HEK293 (cell line): Measurements from ENCODE around the gene MVK.
A peak's percentile ranks its signal among the peaks of the same experiment; 100 is the strongest.

Experiments
- GLIS1 ChIP-seq: fragments of 450-650 bp; formaldehyde crosslinking; IDR thresholded peaks from 2 replicates; pipeline ENCODE4 v1.5.1; 2016; ENCODE audit warnings: missing biosample characterization, missing genetic modification characterization
- KLF16 ChIP-seq: fragments of 450-650 bp; formaldehyde crosslinking; IDR thresholded peaks from 2 replicates; pipeline ENCODE4 v1.5.1; 2017; ENCODE audit warnings: missing biosample characterization, missing genetic modification characterization
- KLF8 ChIP-seq: fragments of 450-650 bp; formaldehyde crosslinking; IDR thresholded peaks from 2 replicates; pipeline ENCODE4 v1.5.1; 2016; ENCODE audit warnings: missing biosample characterization, missing genetic modification characterization
- SP2 ChIP-seq: fragments of 450-650 bp; formaldehyde crosslinking; IDR thresholded peaks from 2 replicates; pipeline ENCODE4 v1.5.1; 2016; ENCODE audit warnings: missing biosample characterization, missing genetic modification characterization
- TRIM28 ChIP-seq: IDR thresholded peaks from 2 replicates; pipeline ENCODE4 v1.6.1; 2011; ENCODE audit warnings: low read length, control low read depth, borderline replicate concordance
- ZBTB11 ChIP-seq: fragments of 450-650 bp; formaldehyde crosslinking; conservative IDR thresholded peaks from 2 replicates; pipeline ENCODE4 v1.5.1; 2016; ENCODE audit warnings: low read depth, missing biosample characterization, missing genetic modification characterization
- ZBTB26 ChIP-seq: fragments of 450-650 bp; formaldehyde crosslinking; optimal IDR thresholded peaks from 2 replicates; pipeline ENCODE3; 2016; ENCODE audit warnings: missing biosample characterization, mild to moderate bottlenecking, missing genetic modification characterization
- ZBTB8A ChIP-seq: fragments of 450-650 bp; formaldehyde crosslinking; IDR thresholded peaks from 2 replicates; pipeline ENCODE4 v1.5.1; 2016; ENCODE audit warnings: missing biosample characterization, missing genetic modification characterization
- ZFP69B ChIP-seq: fragments of 450-650 bp; formaldehyde crosslinking; IDR thresholded peaks from 2 replicates; pipeline ENCODE4 v1.5.1; 2016; ENCODE audit warnings: missing biosample characterization, missing genetic modification characterization
- ZIC2 ChIP-seq: fragments of 450-650 bp; formaldehyde crosslinking; IDR thresholded peaks from 2 replicates; pipeline ENCODE4 v1.5.1; 2016; ENCODE audit warnings: missing biosample characterization, missing genetic modification characterization
- ZNF10 ChIP-seq: fragments of 450-650 bp; formaldehyde crosslinking; IDR thresholded peaks from 2 replicates; pipeline ENCODE4 v1.5.1; 2017; ENCODE audit warnings: missing biosample characterization, missing genetic modification characterization
- ZNF148 ChIP-seq: fragments of 450-650 bp; formaldehyde crosslinking; IDR thresholded peaks from 2 replicates; pipeline ENCODE4 v1.5.0; 2017; ENCODE audit warnings: missing biosample characterization, missing genetic modification characterization, borderline replicate concordance
- ZNF280D ChIP-seq: fragments of 450-650 bp; formaldehyde crosslinking; IDR thresholded peaks from 2 replicates; pipeline ENCODE4 v1.5.1; 2016; ENCODE audit warnings: missing biosample characterization, missing genetic modification characterization
- ZNF341 ChIP-seq: fragments of 450-650 bp; formaldehyde crosslinking; IDR thresholded peaks from 2 replicates; pipeline ENCODE4; 2016; ENCODE audit warnings: low read depth, missing biosample characterization, missing genetic modification characterization
- ZNF416 ChIP-seq: fragments of 450-650 bp; formaldehyde crosslinking; IDR thresholded peaks from 2 replicates; pipeline ENCODE4 v1.5.1; 2016; ENCODE audit warnings: missing biosample characterization, missing genetic modification characterization
- ZNF555 ChIP-seq: fragments of 450-650 bp; formaldehyde crosslinking; conservative IDR thresholded peaks from 2 replicates; pipeline ENCODE4 v1.5.1; 2017; ENCODE audit warnings: missing biosample characterization, mild to moderate bottlenecking, missing genetic modification characterization, inconsistent platforms
- ZNF830 ChIP-seq: fragments of 450-650 bp; IDR thresholded peaks from 2 replicates; pipeline ENCODE4 v1.5.0; 2018; ENCODE audit warnings: missing biosample characterization, missing genetic modification characterization, low read depth, mild to moderate bottlenecking, moderate library complexity

The MVK gene

GRCh38 chr12:109573029-109573913 lies at the start of gene MVK, which contains the start of gene MMAB (continued):
- TF ChIP-seq ZNF148 (tag by site-specific recombination): no peak; the same call in 1 of the 2 replicates
- TF ChIP-seq SP2 (tag by site-specific recombination): peak; percentile 99
- peak; percentile 87 for TF ChIP-seq KLF8
- no peak; the same call in 1 of the 2 replicates for TF ChIP-seq ZNF280D
- no peak for TF ChIP-seq ZNF555 (tag by site-specific recombination)
- peak; percentile 65; the same call in 1 of the 2 replicates for TF ChIP-seq ZNF10
- TF ChIP-seq ZBTB11 (tag by site-specific recombination): peak; percentile 39; the same call in 1 of the 2 replicates
- peak; percentile 51 for TF ChIP-seq ZNF341
- TF ChIP-seq GLIS1 (tag by site-specific recombination): peak; percentile 64
- TF ChIP-seq ZFP69B (tag by site-specific recombination): peak; percentile 80
- TF ChIP-seq KLF16: peak; percentile 96
- peak; percentile 73 for TF ChIP-seq ZBTB26 (tag by site-specific recombination)
- TF ChIP-seq ZBTB8A (tag by site-specific recombination): peak; percentile 63
- no peak for TF ChIP-seq ZNF416 (tag by site-specific recombination)
- peak; percentile 80 for TF ChIP-seq ZIC2
- no peak for TF ChIP-seq TRIM28
- TF ChIP-seq ZNF830 (tag by site-specific recombination): no peak
